ENCODE results near the gene SRGAP2.
"Not testable (repeated sequence)": the region's sequence is repeated elsewhere in the genome, so short reads cannot be mapped to it uniquely, and the experiment has no call there.

Gene SRGAP2

DNA sequence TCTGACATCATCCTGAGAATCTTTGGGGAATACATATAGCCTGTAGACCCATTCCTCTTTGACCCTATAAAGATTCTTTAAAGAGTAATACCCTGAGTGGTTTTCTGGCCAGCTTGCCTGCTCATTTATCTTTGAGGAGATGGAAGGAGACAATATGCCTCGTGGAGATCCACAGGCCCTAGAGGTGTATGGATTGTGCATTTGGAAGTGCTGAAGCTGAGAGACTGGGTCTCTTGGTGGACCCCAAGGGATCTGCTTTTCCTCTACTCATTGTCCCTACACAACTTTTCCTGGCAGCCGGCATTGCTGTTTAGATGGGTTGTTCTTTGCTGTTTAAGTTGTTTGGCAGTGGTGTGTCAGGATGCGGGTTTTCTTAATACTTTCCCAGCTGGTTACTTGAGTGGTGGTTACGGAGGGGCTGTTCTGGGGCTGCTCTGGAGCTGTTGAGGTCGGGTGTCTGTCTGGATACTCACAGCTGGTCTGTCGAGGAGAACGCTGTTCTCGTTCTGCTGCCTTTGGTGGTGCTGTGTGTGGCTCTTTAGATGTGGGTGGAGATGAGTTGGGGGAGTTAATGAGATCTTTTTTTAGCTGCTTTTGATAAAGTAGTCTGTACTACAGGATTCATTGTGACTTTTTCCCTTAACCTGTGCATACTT, 49.5 kb downstream of the SRGAP2 start:
- DNase-seq, result not testable (repeated sequence)
